Measurements from ENCODE around the gene TRIM38. TPM values are rescaled to one million over a fixed set of nuclear protein-coding genes. Genes with fewer than 3 reads are reported as not detected.
A peak's percentile ranks its signal among the peaks of the same experiment; 100 is the strongest.

The TRIM38 gene
- total and polyA plus RNA-seq, 2 of the 13 experiments (the other 11 are each of a cell fraction or from before 2014, with no cell fraction given): 2.5 to 3.1 TPM

- TF ChIP-seq, protein P1, sequence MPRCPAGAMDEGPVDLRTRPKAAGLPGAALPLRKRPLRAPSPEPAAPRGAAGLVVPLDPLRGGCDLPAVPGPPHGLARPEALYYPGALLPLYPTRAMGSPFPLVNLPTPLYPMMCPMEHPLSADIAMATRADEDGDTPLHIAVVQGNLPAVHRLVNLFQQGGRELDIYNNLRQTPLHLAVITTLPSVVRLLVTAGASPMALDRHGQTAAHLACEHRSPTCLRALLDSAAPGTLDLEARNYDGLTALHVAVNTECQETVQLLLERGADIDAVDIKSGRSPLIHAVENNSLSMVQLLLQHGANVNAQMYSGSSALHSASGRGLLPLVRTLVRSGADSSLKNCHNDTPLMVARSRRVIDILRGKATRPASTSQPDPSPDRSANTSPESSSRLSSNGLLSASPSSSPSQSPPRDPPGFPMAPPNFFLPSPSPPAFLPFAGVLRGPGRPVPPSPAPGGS (CRISPR knock-in tag; IDR thresholded peaks at IDR 0.05): peak; percentile 89; the same call in 1 of the 2 replicates
- peak; percentile 92 for TF ChIP-seq HMGXB3 (CRISPR knock-in tag; IDR thresholded peaks at IDR 0.05; ENCODE audit: borderline replicate concordance)
- no peak; the same call in 1 of the 2 replicates for TF ChIP-seq ZNF569 (CRISPR knock-in tag; IDR thresholded peaks at IDR 0.05; ENCODE audit: borderline replicate concordance)
- no peak for TF ChIP-seq ATF7 (IDR thresholded peaks at IDR 0.05)
- TF ChIP-seq ATF7 (CRISPR knock-in tag; IDR thresholded peaks at IDR 0.05): peak; percentile 79; the same call in 1 of the 2 replicates
- TF ChIP-seq ZFP36L1 (CRISPR knock-in tag; IDR thresholded peaks at IDR 0.05): peak; percentile 68
- TF ChIP-seq MTA3 (CRISPR knock-in tag; IDR thresholded peaks at IDR 0.05): no peak
- TF ChIP-seq IKZF1 (IDR thresholded peaks at IDR 0.05): no peak
- no peak for TF ChIP-seq ATRX (CRISPR knock-in tag; IDR thresholded peaks at IDR 0.05; ENCODE audit: borderline replicate concordance)
- peak; percentile 88 for TF ChIP-seq NAIF1 (CRISPR knock-in tag; IDR thresholded peaks at IDR 0.05; ENCODE audit: borderline replicate concordance)
- no peak for TF ChIP-seq FLYWCH1 (CRISPR knock-in tag; IDR thresholded peaks at IDR 0.05)
- TF ChIP-seq KLF16 (CRISPR knock-in tag; IDR thresholded peaks at IDR 0.05): peak in 1 of 2 experiments; percentile 99; a peak in 2 of 4 replicates
- TF ChIP-seq, protein P2, sequence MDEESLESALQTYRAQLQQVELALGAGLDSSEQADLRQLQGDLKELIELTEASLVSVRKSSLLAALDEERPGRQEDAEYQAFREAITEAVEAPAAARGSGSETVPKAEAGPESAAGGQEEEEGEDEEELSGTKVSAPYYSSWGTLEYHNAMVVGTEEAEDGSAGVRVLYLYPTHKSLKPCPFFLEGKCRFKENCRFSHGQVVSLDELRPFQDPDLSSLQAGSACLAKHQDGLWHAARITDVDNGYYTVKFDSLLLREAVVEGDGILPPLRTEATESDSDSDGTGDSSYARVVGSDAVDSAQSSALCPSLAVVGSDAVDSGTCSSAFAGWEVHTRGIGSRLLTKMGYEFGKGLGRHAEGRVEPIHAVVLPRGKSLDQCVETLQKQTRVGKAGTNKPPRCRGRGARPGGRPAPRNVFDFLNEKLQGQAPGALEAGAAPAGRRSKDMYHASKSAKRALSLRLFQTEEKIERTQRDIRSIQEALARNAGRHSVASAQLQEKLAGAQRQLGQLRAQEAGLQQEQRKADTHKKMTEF (CRISPR knock-in tag; IDR thresholded peaks at IDR 0.05): peak; percentile 86
- TF ChIP-seq AKAP8 (CRISPR knock-in tag; IDR thresholded peaks at IDR 0.05): 0 out of 2 replicates have a peak, but pooled peaks have one; percentile 68
- TF ChIP-seq GPN1 (CRISPR knock-in tag; IDR thresholded peaks at IDR 0.05; ENCODE audit: borderline replicate concordance): no peak; the same call in 1 of the 2 replicates
- no peak for TF ChIP-seq BHLHE40 (IDR thresholded peaks at IDR 0.05; ENCODE audit: low read length)
- peak; percentile 67; the same call in 1 of the 2 replicates for TF ChIP-seq ZNF331 (CRISPR knock-in tag; IDR thresholded peaks at IDR 0.05)
- TF ChIP-seq ZBTB33 (CRISPR knock-in tag; IDR thresholded peaks at IDR 0.05): peak; percentile 71; the same call in 1 of the 2 replicates
- peak; percentile 71; the same call in 1 of the 2 replicates for TF ChIP-seq ZNF740 (CRISPR knock-in tag; IDR thresholded peaks at IDR 0.05)
- TF ChIP-seq HNF4A (CRISPR knock-in tag; IDR thresholded peaks at IDR 0.05): peak; percentile 5; the same call in 1 of the 2 replicates
These were observed 64.4 kb downstream of the TRIM38 start (continued) for GRCh38 chr6:26026833-26027490.
